ENCODE measurements around the gene CST1.
"Not testable (repeated sequence)": the region's sequence is repeated elsewhere in the genome, so short reads cannot be mapped to it uniquely, and the experiment has no call there.

DNA sequence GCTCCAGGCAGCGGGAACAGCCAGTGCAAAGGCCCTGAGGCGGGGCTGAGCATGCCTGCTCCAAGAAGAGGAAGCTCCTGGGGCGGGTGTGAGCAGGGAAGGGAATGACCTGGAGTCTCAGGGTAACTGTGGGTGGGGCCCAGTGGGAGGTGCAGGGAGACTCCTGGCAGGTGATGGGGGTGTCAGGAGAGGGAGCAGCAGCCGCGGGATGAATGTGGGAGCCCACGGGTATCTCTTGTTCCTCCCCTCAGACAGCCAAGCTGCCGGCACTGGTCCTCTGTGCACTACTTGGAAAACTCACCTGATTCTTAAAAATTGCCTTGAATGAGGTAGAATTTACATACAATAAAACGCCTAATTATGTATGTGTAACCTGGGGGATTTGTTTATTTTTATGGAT is 26.6 kb upstream of the CST1 start:
- not testable (repeated sequence) for TF ChIP-seq POLR2A (IDR thresholded peaks at IDR 0.05)
- TF ChIP-seq, protein P1, sequence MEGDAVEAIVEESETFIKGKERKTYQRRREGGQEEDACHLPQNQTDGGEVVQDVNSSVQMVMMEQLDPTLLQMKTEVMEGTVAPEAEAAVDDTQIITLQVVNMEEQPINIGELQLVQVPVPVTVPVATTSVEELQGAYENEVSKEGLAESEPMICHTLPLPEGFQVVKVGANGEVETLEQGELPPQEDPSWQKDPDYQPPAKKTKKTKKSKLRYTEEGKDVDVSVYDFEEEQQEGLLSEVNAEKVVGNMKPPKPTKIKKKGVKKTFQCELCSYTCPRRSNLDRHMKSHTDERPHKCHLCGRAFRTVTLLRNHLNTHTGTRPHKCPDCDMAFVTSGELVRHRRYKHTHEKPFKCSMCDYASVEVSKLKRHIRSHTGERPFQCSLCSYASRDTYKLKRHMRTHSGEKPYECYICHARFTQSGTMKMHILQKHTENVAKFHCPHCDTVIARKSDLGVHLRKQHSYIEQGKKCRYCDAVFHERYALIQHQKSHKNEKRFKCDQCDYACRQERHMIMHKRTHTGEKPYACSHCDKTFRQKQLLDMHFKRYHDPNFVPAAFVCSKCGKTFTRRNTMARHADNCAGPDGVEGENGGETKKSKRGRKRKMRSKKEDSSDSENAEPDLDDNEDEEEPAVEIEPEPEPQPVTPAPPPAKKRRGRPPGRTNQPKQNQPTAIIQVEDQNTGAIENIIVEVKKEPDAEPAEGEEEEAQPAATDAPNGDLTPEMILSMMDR (IDR thresholded peaks at IDR 0.05 in 4 of 5, conservative IDR thresholded peaks at IDR 0.05 in 1 of 5), result not testable (repeated sequence)
